Epithelial cell of proximal tubule (primary cell): ENCODE measurements around the gene FEM1C. TPM values are rescaled to one million over a fixed set of nuclear protein-coding genes. Genes with fewer than 3 reads are reported as not detected.

ENCODE experiments used
- DNase-seq: peaks from one replicate; pipeline ENCODE4 v3.0.0-alpha.2; 2011; ENCODE audit warnings: low read depth
- H3K4me3 ChIP-seq: 2 replicates; pipeline ENCODE4 v1.5.1; 2011; ENCODE audit warnings: low read depth, mild to moderate bottlenecking, low read length
- CTCF ChIP-seq: conservative IDR thresholded peaks from 2 replicates; pipeline ENCODE4 v1.5.1; 2012; ENCODE audit warnings: low read depth, mild to moderate bottlenecking, low read length
- total RNA-seq: library from RNA; depleted of rRNA; stranded (reverse); fragments of >200 nt; gene quantifications from 2 replicates; pipeline ENCODE4 v1.2.3, GENCODE V29; 2015

Gene FEM1C
- total RNA-seq, 1 donor from 2014 or later = 14.4 TPM

GRCh38 chr5:115510145-115510645 lies 34.4 kb downstream of the FEM1C start:
- H3K4me3 ChIP-seq = no peak overlapping the region
- TF ChIP-seq CTCF = no peak
- no peak for DNase-seq

- H3K4me3 ChIP-seq = no peak overlapping the region
- DNase-seq = no peak
- no peak for TF ChIP-seq CTCF
Observed at GRCh38 chr5:115509547-115509946, 35.0 kb downstream of the FEM1C start.

- DNase-seq = no peak
Observed at GRCh38 chr5:115507681-115508080, 36.9 kb downstream of the FEM1C start.

GRCh38 chr5:115503420-115503819 lies 41.2 kb downstream of the FEM1C start:
- H3K4me3 ChIP-seq = no peak overlapping the region
- no peak for TF ChIP-seq CTCF
- no peak for DNase-seq

More at GRCh38 chr5:115507681-115508080, 36.9 kb downstream of the FEM1C start:
- no peak overlapping the region for H3K4me3 ChIP-seq
- no peak for TF ChIP-seq CTCF

GRCh38 chr5:115501464-115502210 lies 42.9 kb downstream of the FEM1C start:
- no peak overlapping the region for H3K4me3 ChIP-seq
- TF ChIP-seq CTCF = no peak
- DNase-seq = no peak

GRCh38 chr5:115500225-115500624 lies 44.4 kb downstream of the FEM1C start:
- no peak overlapping the region for H3K4me3 ChIP-seq
- DNase-seq = no peak
- TF ChIP-seq CTCF = no peak
